ENCODE measurements around the gene TXNDC2. TPM values are rescaled to one million over a fixed set of nuclear protein-coding genes. Genes with fewer than 3 reads are reported as not detected.

The TXNDC2 gene
- total and polyA plus RNA-seq, 9 of the 15 experiments (the other 6 are each of a cell fraction or from before 2014, with no cell fraction given), result 1.2 to 4.9 (median 2.3) TPM

DNA sequence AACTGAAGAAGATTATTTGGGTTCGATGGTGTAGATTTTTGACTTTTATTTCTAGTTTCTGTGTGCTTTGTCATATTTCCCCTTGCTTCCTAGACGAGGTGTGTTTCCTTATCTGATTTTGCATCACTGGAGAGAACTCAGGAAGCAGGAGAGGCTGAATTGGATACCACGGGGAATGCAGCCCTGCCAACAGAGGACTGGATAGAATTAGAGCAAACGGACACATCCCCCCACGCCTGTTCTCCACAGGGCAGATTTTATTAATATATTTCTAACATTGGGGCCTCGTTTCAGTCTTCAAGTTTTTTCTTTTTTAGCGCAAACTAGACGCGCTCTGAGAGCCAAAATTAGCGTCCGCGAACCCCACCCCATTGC is 27.4 kb downstream of the TXNDC2 start (continued):
- TF ChIP-seq, protein P1, sequence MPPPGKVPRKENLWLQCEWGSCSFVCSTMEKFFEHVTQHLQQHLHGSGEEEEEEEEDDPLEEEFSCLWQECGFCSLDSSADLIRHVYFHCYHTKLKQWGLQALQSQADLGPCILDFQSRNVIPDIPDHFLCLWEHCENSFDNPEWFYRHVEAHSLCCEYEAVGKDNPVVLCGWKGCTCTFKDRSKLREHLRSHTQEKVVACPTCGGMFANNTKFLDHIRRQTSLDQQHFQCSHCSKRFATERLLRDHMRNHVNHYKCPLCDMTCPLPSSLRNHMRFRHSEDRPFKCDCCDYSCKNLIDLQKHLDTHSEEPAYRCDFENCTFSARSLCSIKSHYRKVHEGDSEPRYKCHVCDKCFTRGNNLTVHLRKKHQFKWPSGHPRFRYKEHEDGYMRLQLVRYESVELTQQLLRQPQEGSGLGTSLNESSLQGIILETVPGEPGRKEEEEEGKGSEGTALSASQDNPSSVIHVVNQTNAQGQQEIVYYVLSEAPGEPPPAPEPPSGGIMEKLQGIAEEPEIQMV (tag; conservative IDR thresholded peaks at IDR 0.05; ENCODE audit: low read depth), result no peak; the same call in 1 of the 2 replicates
- TF ChIP-seq ZKSCAN8 (CRISPR knock-in tag; IDR thresholded peaks at IDR 0.05) (no peak), DNMT1 (IDR thresholded peaks at IDR 0.05) (no peak), ZNF785 (CRISPR knock-in tag; IDR thresholded peaks at IDR 0.05) (no peak), CBFA2T3 (IDR thresholded peaks at IDR 0.05) (no peak), ZBTB7A (IDR thresholded peaks at IDR 0.05; ENCODE audit: borderline replicate concordance, control insufficient read depth, low read depth, low read length) (no peak), CSDE1 (IDR thresholded peaks at IDR 0.05) (no peak), ADNP (tag; IDR thresholded peaks at IDR 0.05) (no peak), HNRNPH1 (optimal IDR thresholded peaks at IDR 0.05; ENCODE audit: low read depth, low read length) (no peak), NBN (IDR thresholded peaks at IDR 0.05; ENCODE audit: low read depth) (0 out of 2 replicates have a peak, but pooled peaks have one; percentile 19), CC2D1A (IDR thresholded peaks at IDR 0.05) (no peak)
- TF ChIP-seq, protein P2, sequence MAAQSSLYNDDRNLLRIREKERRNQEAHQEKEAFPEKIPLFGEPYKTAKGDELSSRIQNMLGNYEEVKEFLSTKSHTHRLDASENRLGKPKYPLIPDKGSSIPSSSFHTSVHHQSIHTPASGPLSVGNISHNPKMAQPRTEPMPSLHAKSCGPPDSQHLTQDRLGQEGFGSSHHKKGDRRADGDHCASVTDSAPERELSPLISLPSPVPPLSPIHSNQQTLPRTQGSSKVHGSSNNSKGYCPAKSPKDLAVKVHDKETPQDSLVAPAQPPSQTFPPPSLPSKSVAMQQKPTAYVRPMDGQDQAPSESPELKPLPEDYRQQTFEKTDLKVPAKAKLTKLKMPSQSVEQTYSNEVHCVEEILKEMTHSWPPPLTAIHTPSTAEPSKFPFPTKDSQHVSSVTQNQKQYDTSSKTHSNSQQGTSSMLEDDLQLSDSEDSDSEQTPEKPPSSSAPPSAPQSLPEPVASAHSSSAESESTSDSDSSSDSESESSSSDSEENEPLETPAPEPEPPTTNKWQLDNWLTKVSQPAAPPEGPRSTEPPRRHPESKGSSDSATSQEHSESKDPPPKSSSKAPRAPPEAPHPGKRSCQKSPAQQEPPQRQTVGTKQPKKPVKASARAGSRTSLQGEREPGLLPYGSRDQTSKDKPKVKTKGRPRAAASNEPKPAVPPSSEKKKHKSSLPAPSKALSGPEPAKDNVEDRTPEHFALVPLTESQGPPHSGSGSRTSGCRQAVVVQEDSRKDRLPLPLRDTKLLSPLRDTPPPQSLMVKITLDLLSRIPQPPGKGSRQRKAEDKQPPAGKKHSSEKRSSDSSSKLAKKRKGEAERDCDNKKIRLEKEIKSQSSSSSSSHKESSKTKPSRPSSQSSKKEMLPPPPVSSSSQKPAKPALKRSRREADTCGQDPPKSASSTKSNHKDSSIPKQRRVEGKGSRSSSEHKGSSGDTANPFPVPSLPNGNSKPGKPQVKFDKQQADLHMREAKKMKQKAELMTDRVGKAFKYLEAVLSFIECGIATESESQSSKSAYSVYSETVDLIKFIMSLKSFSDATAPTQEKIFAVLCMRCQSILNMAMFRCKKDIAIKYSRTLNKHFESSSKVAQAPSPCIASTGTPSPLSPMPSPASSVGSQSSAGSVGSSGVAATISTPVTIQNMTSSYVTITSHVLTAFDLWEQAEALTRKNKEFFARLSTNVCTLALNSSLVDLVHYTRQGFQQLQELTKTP (IDR thresholded peaks at IDR 0.05; ENCODE audit: low read depth in 1 of 2, partially characterized antibody in 2 of 2), result peak in 1 of 2 experiments; percentile 51
- TF ChIP-seq, protein P3, sequence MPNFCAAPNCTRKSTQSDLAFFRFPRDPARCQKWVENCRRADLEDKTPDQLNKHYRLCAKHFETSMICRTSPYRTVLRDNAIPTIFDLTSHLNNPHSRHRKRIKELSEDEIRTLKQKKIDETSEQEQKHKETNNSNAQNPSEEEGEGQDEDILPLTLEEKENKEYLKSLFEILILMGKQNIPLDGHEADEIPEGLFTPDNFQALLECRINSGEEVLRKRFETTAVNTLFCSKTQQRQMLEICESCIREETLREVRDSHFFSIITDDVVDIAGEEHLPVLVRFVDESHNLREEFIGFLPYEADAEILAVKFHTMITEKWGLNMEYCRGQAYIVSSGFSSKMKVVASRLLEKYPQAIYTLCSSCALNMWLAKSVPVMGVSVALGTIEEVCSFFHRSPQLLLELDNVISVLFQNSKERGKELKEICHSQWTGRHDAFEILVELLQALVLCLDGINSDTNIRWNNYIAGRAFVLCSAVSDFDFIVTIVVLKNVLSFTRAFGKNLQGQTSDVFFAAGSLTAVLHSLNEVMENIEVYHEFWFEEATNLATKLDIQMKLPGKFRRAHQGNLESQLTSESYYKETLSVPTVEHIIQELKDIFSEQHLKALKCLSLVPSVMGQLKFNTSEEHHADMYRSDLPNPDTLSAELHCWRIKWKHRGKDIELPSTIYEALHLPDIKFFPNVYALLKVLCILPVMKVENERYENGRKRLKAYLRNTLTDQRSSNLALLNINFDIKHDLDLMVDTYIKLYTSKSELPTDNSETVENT (CRISPR knock-in tag; IDR thresholded peaks at IDR 0.05), result no peak
- TF ChIP-seq, protein P4, sequence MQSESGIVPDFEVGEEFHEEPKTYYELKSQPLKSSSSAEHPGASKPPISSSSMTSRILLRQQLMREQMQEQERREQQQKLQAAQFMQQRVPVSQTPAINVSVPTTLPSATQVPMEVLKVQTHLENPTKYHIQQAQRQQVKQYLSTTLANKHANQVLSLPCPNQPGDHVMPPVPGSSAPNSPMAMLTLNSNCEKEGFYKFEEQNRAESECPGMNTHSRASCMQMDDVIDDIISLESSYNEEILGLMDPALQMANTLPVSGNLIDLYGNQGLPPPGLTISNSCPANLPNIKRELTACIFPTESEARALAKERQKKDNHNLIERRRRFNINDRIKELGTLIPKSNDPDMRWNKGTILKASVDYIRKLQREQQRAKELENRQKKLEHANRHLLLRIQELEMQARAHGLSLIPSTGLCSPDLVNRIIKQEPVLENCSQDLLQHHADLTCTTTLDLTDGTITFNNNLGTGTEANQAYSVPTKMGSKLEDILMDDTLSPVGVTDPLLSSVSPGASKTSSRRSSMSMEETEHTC (IDR thresholded peaks at IDR 0.05), result no peak
- TF ChIP-seq, protein P5, sequence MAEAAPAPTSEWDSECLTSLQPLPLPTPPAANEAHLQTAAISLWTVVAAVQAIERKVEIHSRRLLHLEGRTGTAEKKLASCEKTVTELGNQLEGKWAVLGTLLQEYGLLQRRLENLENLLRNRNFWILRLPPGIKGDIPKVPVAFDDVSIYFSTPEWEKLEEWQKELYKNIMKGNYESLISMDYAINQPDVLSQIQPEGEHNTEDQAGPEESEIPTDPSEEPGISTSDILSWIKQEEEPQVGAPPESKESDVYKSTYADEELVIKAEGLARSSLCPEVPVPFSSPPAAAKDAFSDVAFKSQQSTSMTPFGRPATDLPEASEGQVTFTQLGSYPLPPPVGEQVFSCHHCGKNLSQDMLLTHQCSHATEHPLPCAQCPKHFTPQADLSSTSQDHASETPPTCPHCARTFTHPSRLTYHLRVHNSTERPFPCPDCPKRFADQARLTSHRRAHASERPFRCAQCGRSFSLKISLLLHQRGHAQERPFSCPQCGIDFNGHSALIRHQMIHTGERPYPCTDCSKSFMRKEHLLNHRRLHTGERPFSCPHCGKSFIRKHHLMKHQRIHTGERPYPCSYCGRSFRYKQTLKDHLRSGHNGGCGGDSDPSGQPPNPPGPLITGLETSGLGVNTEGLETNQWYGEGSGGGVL (CRISPR knock-in tag; IDR thresholded peaks at IDR 0.05), result no peak
- TF ChIP-seq, protein P6, sequence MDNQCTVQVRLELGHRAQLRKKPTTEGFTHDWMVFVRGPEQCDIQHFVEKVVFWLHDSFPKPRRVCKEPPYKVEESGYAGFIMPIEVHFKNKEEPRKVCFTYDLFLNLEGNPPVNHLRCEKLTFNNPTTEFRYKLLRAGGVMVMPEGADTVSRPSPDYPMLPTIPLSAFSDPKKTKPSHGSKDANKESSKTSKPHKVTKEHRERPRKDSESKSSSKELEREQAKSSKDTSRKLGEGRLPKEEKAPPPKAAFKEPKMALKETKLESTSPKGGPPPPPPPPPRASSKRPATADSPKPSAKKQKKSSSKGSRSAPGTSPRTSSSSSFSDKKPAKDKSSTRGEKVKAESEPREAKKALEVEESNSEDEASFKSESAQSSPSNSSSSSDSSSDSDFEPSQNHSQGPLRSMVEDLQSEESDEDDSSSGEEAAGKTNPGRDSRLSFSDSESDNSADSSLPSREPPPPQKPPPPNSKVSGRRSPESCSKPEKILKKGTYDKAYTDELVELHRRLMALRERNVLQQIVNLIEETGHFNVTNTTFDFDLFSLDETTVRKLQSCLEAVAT (IDR thresholded peaks at IDR 0.05), result 0 out of 4 replicates have a peak, but pooled peaks of 1 of the 2 experiments have one; percentile 12

Data from K562 (cell line).